Epithelial cell of proximal tubule (primary cell): Measurements from ENCODE around the gene NCKAP5. TPM values are rescaled to one million over a fixed set of nuclear protein-coding genes. Genes with fewer than 3 reads are reported as not detected.

Experiments
- DNase-seq: peaks from one replicate; pipeline ENCODE4 v3.0.0-alpha.2; 2011; ENCODE audit warnings: low read depth
- H3K4me3 ChIP-seq: 2 replicates; pipeline ENCODE4 v1.5.1; 2011; ENCODE audit warnings: low read depth, mild to moderate bottlenecking, low read length
- CTCF ChIP-seq: conservative IDR thresholded peaks from 2 replicates; pipeline ENCODE4 v1.5.1; 2012; ENCODE audit warnings: low read depth, mild to moderate bottlenecking, low read length
- total RNA-seq: library from RNA; depleted of rRNA; stranded (reverse); fragments of >200 nt; gene quantifications from 2 replicates; pipeline ENCODE4 v1.2.3, GENCODE V29; 2015

Gene NCKAP5
- total RNA-seq, 1 donor from 2014 or later = 0.69 TPM

GRCh38 chr2:133490411-133490980 is 77.8 kb downstream of the NCKAP5 start:
- H3K4me3 ChIP-seq = no peak overlapping the region
- DNase-seq = no peak
- no peak for TF ChIP-seq CTCF

- no peak overlapping the region for H3K4me3 ChIP-seq
- DNase-seq = no peak
- no peak for TF ChIP-seq CTCF
These were observed 78.4 kb downstream of the NCKAP5 start for GRCh38 chr2:133489641-133490410.

GRCh38 chr2:133489146-133489545 is 79.1 kb downstream of the NCKAP5 start:
- no peak overlapping the region for H3K4me3 ChIP-seq
- DNase-seq = no peak
- TF ChIP-seq CTCF = no peak

GRCh38 chr2:133486771-133487191 is 81.5 kb downstream of the NCKAP5 start:
- peak; percentile 87 for DNase-seq
- H3K4me3 ChIP-seq = no peak overlapping the region
- TF ChIP-seq CTCF = no peak

- TF ChIP-seq CTCF = no peak
- no peak overlapping the region for H3K4me3 ChIP-seq
- no peak for DNase-seq
These were observed 82.4 kb downstream of the NCKAP5 start for GRCh38 chr2:133485868-133486267.

- no peak overlapping the region for H3K4me3 ChIP-seq
- no peak for TF ChIP-seq CTCF
- DNase-seq = no peak
These were observed 83.5 kb downstream of the NCKAP5 start for GRCh38 chr2:133484784-133485183.

GRCh38 chr2:133484106-133484505 is 84.2 kb downstream of the NCKAP5 start:
- no peak overlapping the region for H3K4me3 ChIP-seq
- DNase-seq = no peak
- TF ChIP-seq CTCF = no peak
